HG03457 (cell line): ENCODE results near the gene P2RX1.
"Not testable (repeated sequence)": the region's sequence is repeated elsewhere in the genome, so short reads cannot be mapped to it uniquely, and the experiment has no call there.

ENCODE experiments used
- ATAC-seq: cut with Tn5 transposase; IDR thresholded peaks from one replicate; pipeline ENCODE4 v1.9.1; 2021; ENCODE audit warnings: moderate number of reproducible peaks; ENCODE audit not compliant: unreplicated experiment

Gene P2RX1

GRCh38 chr17:3952186-3952585, 35.9 kb upstream of the P2RX1 start:
- no peak for ATAC-seq

GRCh38 chr17:3951420-3951819, 35.2 kb upstream of the P2RX1 start:
- ATAC-seq, result no peak

- ATAC-seq, result no peak
Observed at GRCh38 chr17:3951003-3951402, 34.7 kb upstream of the P2RX1 start.

- ATAC-seq, result no peak
Observed at GRCh38 chr17:3950584-3950983, 34.3 kb upstream of the P2RX1 start.

- ATAC-seq, result no peak
Observed at GRCh38 chr17:3949418-3949817, 33.2 kb upstream of the P2RX1 start.

GRCh38 chr17:3948551-3948950, 32.3 kb upstream of the P2RX1 start:
- ATAC-seq, result not testable (repeated sequence)

- no peak for ATAC-seq
Observed at GRCh38 chr17:3947318-3947810, 31.1 kb upstream of the P2RX1 start.

GRCh38 chr17:3946711-3947235, 30.5 kb upstream of the P2RX1 start:
- no peak for ATAC-seq

- ATAC-seq, result no peak
Observed at GRCh38 chr17:3944485-3945388, 28.5 kb upstream of the P2RX1 start.

- no peak for ATAC-seq
Observed at GRCh38 chr17:3943240-3943891, 27.1 kb upstream of the P2RX1 start.

- ATAC-seq, result no peak
Observed at GRCh38 chr17:3940965-3941698, 24.9 kb upstream of the P2RX1 start.

GRCh38 chr17:3937359-3937758, 21.1 kb upstream of the P2RX1 start:
- ATAC-seq, result no peak

GRCh38 chr17:3935825-3936355, 19.6 kb upstream of the P2RX1 start:
- ATAC-seq, result no peak

- no peak for ATAC-seq
Observed at GRCh38 chr17:3935140-3935542, 18.9 kb upstream of the P2RX1 start.

- no peak for ATAC-seq
Observed at GRCh38 chr17:3929764-3930163, 13.5 kb upstream of the P2RX1 start.

GRCh38 chr17:3929181-3929580, 12.9 kb upstream of the P2RX1 start:
- no peak for ATAC-seq

GRCh38 chr17:3928406-3928805, 12.1 kb upstream of the P2RX1 start:
- ATAC-seq, result no peak

GRCh38 chr17:3927628-3928340, 11.5 kb upstream of the P2RX1 start:
- no peak for ATAC-seq

GRCh38 chr17:3926860-3927627, 10.8 kb upstream of the P2RX1 start:
- no peak for ATAC-seq
